Liver (tissue), 9 donors: ENCODE data around the gene RBM15B. TPM values are rescaled to one million over a fixed set of nuclear protein-coding genes. Genes with fewer than 3 reads are reported as not detected.

Experiments used
- DNase-seq: peaks from one replicate; pipeline ENCODE4 v3.0.0-alpha.2; 2017; ENCODE audit warnings: low spot score
- H3K27ac ChIP-seq, 2 donors: one replicate each; pipeline ENCODE4 v1.7.0; 2013; ENCODE audit warnings: inconsistent platforms in 2 of 2, low read length in 2 of 2, control low read depth in 1 of 2, low read depth in 1 of 2, mild to moderate bottlenecking in 1 of 2
- H3K27me3 ChIP-seq, 4 donors: one replicate each; pipeline versions ENCODE4 v1.6.1 to v1.7.0; 2013; ENCODE audit warnings: low read length in 3 of 4, inconsistent platforms in 1 of 4, mild to moderate bottlenecking in 1 of 4, moderate library complexity in 1 of 4; ENCODE audit not compliant: control insufficient read depth in 4 of 4, insufficient read depth in 4 of 4
- H3K36me3 ChIP-seq, 4 donors: one replicate each; pipeline versions ENCODE4 v1.6.1 to v1.7.0; 2013; ENCODE audit warnings: low read length in 3 of 4, mild to moderate bottlenecking in 3 of 4, low read depth in 1 of 4, moderate library complexity in 1 of 4; ENCODE audit not compliant: control insufficient read depth in 4 of 4, insufficient read depth in 3 of 4
- H3K4me1 ChIP-seq, 4 donors: one replicate each; pipeline versions ENCODE4 v1.6.1 to v1.7.0; 2013; ENCODE audit warnings: low read length in 3 of 4, mild to moderate bottlenecking in 3 of 4, moderate library complexity in 1 of 4; ENCODE audit not compliant: control insufficient read depth in 4 of 4, insufficient read depth in 4 of 4
- H3K4me3 ChIP-seq, 3 donors: one replicate each; pipeline versions ENCODE4 v1.6.1 to v1.7.0; 2013; ENCODE audit warnings: low read length in 3 of 3, control low read depth in 1 of 3, low read depth in 1 of 3, mild to moderate bottlenecking in 1 of 3
- H3K9ac ChIP-seq, 2 donors: one replicate each; pipeline ENCODE4 v1.7.0; 2013; ENCODE audit warnings: low read length in 2 of 2, mild to moderate bottlenecking in 2 of 2, moderate library complexity in 2 of 2, control low read depth in 1 of 2, low read depth in 1 of 2
- H3K9me3 ChIP-seq, 4 donors: one replicate each; pipeline versions ENCODE4 v1.6.1 to v1.7.0; 2013; ENCODE audit warnings: low read length in 3 of 4; ENCODE audit not compliant: control insufficient read depth in 4 of 4
- EGR1 ChIP-seq, 2 donors: IDR thresholded peaks; 2 replicates each; pipeline ENCODE4 v1.6.1; 2016 to 2018; ENCODE audit warnings: antibody characterized with exemption in 2 of 2, low read depth in 2 of 2
- FOXA1 ChIP-seq: IDR thresholded peaks from 2 replicates; pipeline ENCODE4 v1.6.1; 2016; ENCODE audit warnings: antibody characterized with exemption
- FOXA2 ChIP-seq: IDR thresholded peaks from 2 replicates; pipeline ENCODE4 v1.6.1; 2016; ENCODE audit warnings: antibody characterized with exemption
- GABPA ChIP-seq, 2 donors: IDR thresholded peaks in 1 of 2; conservative IDR thresholded peaks in 1 of 2; 2 replicates each; pipeline ENCODE4 v1.6.1; 2016; ENCODE audit warnings: antibody characterized with exemption in 2 of 2, mild to moderate bottlenecking in 1 of 2, moderate library complexity in 1 of 2
- HNF4A ChIP-seq, 2 donors: conservative IDR thresholded peaks; 2 replicates each; pipeline ENCODE4 v1.6.1; 2016; ENCODE audit warnings: antibody characterized with exemption in 2 of 2, mild to moderate bottlenecking in 2 of 2
- HNF4G ChIP-seq: IDR thresholded peaks from 2 replicates; pipeline ENCODE4 v1.6.1; 2016; ENCODE audit warnings: antibody characterized with exemption
- JUND ChIP-seq, 2 donors: IDR thresholded peaks; 2 replicates each; pipeline ENCODE4 v1.6.1; 2016; ENCODE audit warnings: antibody characterized with exemption in 2 of 2
- MAX ChIP-seq: IDR thresholded peaks from 2 replicates; pipeline ENCODE4 v1.6.1; 2016; ENCODE audit warnings: antibody characterized with exemption
- NR2F2 ChIP-seq: IDR thresholded peaks from 2 replicates; pipeline ENCODE4 v1.6.1; 2016; ENCODE audit warnings: antibody characterized with exemption
- RAD21 ChIP-seq, 2 donors: IDR thresholded peaks; 2 replicates each; pipeline ENCODE4 v1.6.1; 2016; ENCODE audit warnings: antibody characterized with exemption in 2 of 2, mild to moderate bottlenecking in 2 of 2
- REST ChIP-seq: IDR thresholded peaks from 2 replicates; pipeline ENCODE4 v1.6.1; 2016; ENCODE audit warnings: antibody characterized with exemption, mild to moderate bottlenecking
- RXRA ChIP-seq, 2 donors: IDR thresholded peaks; 2 replicates each; pipeline ENCODE4 v1.6.1; 2017 to 2018; ENCODE audit warnings: antibody characterized with exemption in 2 of 2, mild to moderate bottlenecking in 1 of 2
- SP1 ChIP-seq: IDR thresholded peaks from 2 replicates; pipeline ENCODE4 v1.6.1; 2018; ENCODE audit warnings: antibody characterized with exemption, mild to moderate bottlenecking
- TAF1 ChIP-seq: conservative IDR thresholded peaks from 2 replicates; pipeline ENCODE4 v1.6.1; 2016; ENCODE audit warnings: antibody characterized with exemption, mild to moderate bottlenecking
- YY1 ChIP-seq: IDR thresholded peaks from 2 replicates; pipeline ENCODE4 v1.6.1; 2016; ENCODE audit warnings: antibody characterized with exemption, mild to moderate bottlenecking
- WGBS: extraction: QIAGEN DNeasy Blood & Tissue Kit; methylation state at CpG from one replicate; pipeline ENCODE4 v1.1.7; 2013; 5-methylcytosine and 5-hydroxymethylcytosine counted together
- polyA plus RNA-seq, 2 donors: library from polyadenylated mRNA; stranded (reverse) in 1 of 2; unstranded in 1 of 2; fragments of 200-250 nt in 1 of 2; fragments of >200 nt in 1 of 2; fragmentation: Nextera tagmentation in 1 of 2; extraction: Ambion mirVana in 1 of 2; gene quantifications; one replicate each; pipeline versions ENCODE4 v1.2.1 to v1.2.3, GENCODE V29; 2013 to 2015
- total RNA-seq, 2 donors: library from RNA; depleted of rRNA; stranded (reverse); fragments of >200 nt; gene quantifications; one replicate each; pipeline ENCODE4 v1.2.3, GENCODE V29; 2014
- TF ChIP-seq, protein P1 (sequence below): IDR thresholded peaks from 2 replicates; pipeline ENCODE4 v1.6.1; 2016; ENCODE audit warnings: antibody characterized with exemption
- TF ChIP-seq, protein P2 (sequence below): fragments of 150-350 bp; IDR thresholded peaks from 2 replicates; pipeline ENCODE4 v1.5.1; 2017; ENCODE audit warnings: improper control_type of control experiment, low read depth, low read length; ENCODE audit not compliant: missing input control
- TF ChIP-seq, protein P3 (sequence below): IDR thresholded peaks from 2 replicates; pipeline ENCODE4 v1.6.1; 2016; ENCODE audit warnings: antibody characterized with exemption
- donor health status: healthy.
- donor health status: healthy.
- donor health status: healthy.
- donor health status: healthy.
- donor health status: healthy.

The RBM15B gene
- total and polyA plus RNA-seq, 4 donors, result 2.3 to 14.8 (median 10.0) TPM

GRCh38 chr3:51386159-51386851, 4.8 kb upstream of the RBM15B start:
- Histone ChIP-seq H3K27me3 (no peaks in the 10 kb centered on the region), H3K9ac (peak overlapping the region; percentile 56 to 84), H3K4me1 (peaks cover 0 to 58% (median 48%) of the 10 kb centered on the region in 4 donors), H3K9me3 (no peaks in the 10 kb centered on the region), H3K4me3 (peak overlapping the region; percentile 63 to 94 (median 90)), H3K36me3 (peaks cover 6 to 15% (median 13%) of the 10 kb centered on the region in 4 donors), H3K27ac (peak overlapping the region; percentile 71 to 96)
- 28% methylated on average over 8 of the region's 8 CpGs for WGBS
- DNase-seq, result no peak
- TF ChIP-seq, protein P1, sequence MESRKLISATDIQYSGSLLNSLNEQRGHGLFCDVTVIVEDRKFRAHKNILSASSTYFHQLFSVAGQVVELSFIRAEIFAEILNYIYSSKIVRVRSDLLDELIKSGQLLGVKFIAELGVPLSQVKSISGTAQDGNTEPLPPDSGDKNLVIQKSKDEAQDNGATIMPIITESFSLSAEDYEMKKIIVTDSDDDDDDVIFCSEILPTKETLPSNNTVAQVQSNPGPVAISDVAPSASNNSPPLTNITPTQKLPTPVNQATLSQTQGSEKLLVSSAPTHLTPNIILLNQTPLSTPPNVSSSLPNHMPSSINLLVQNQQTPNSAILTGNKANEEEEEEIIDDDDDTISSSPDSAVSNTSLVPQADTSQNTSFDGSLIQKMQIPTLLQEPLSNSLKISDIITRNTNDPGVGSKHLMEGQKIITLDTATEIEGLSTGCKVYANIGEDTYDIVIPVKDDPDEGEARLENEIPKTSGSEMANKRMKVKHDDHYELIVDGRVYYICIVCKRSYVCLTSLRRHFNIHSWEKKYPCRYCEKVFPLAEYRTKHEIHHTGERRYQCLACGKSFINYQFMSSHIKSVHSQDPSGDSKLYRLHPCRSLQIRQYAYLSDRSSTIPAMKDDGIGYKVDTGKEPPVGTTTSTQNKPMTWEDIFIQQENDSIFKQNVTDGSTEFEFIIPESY, result no peak
- TF ChIP-seq MAX, result no peak
- no peak for TF ChIP-seq FOXA2
- TF ChIP-seq EGR1 (IDR thresholded peaks at IDR 0.05; ENCODE audit: low read depth in 2 of 2), result no peak
- TF ChIP-seq GABPA (IDR thresholded peaks at IDR 0.05 in 1 of 2, conservative IDR thresholded peaks at IDR 0.05 in 1 of 2), result no peak
- no peak for TF ChIP-seq HNF4G
- no peak for TF ChIP-seq YY1
- TF ChIP-seq FOXA1, result no peak
- TF ChIP-seq SP1, result no peak
- no peak for TF ChIP-seq JUND (IDR thresholded peaks at IDR 0.05)
- no peak for TF ChIP-seq RXRA (IDR thresholded peaks at IDR 0.05)
- TF ChIP-seq HNF4A (conservative IDR thresholded peaks at IDR 0.05), result no peak
- TF ChIP-seq, protein P2, sequence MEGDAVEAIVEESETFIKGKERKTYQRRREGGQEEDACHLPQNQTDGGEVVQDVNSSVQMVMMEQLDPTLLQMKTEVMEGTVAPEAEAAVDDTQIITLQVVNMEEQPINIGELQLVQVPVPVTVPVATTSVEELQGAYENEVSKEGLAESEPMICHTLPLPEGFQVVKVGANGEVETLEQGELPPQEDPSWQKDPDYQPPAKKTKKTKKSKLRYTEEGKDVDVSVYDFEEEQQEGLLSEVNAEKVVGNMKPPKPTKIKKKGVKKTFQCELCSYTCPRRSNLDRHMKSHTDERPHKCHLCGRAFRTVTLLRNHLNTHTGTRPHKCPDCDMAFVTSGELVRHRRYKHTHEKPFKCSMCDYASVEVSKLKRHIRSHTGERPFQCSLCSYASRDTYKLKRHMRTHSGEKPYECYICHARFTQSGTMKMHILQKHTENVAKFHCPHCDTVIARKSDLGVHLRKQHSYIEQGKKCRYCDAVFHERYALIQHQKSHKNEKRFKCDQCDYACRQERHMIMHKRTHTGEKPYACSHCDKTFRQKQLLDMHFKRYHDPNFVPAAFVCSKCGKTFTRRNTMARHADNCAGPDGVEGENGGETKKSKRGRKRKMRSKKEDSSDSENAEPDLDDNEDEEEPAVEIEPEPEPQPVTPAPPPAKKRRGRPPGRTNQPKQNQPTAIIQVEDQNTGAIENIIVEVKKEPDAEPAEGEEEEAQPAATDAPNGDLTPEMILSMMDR, result no peak
- no peak for TF ChIP-seq REST
- no peak for TF ChIP-seq TAF1

DNA sequence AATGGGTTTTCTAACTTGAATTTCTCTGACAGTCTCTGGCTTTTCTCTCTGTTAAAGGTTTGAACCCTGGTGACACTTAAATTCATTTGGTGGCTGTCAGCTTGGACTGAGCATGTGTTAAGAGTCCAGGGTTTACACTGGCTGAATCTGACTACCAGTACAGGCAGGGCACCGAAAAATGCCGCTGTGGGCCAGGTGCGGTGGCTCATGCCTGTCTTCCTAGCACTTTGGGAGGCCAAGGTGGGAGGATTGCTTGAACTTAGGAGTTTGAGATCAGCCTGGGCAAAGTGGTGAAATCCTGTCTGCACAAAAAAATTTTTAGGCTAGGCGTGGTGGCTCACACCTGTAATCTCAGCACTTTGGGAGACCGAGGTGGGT, 4.2 kb upstream of the RBM15B start:
- Histone ChIP-seq H3K4me3 (peak overlapping the region; percentile 63 to 94 (median 90)), H3K36me3 (peaks cover 6 to 15% (median 13%) of the 10 kb centered on the region in 4 donors), H3K27me3 (no peaks in the 10 kb centered on the region), H3K27ac (peak overlapping the region in 1 of 2 donors; percentile 24), H3K9me3 (no peaks in the 10 kb centered on the region), H3K9ac (peak overlapping the region; percentile 1 to 22), H3K4me1 (peaks cover 0 to 58% (median 48%) of the 10 kb centered on the region in 4 donors)
- 72% methylated on average over 5 of the region's 5 CpGs for WGBS
- DNase-seq, result no peak
- TF ChIP-seq RAD21 (IDR thresholded peaks at IDR 0.05), result no peak
- TF ChIP-seq JUND (IDR thresholded peaks at IDR 0.05), result no peak
- TF ChIP-seq, protein P3, sequence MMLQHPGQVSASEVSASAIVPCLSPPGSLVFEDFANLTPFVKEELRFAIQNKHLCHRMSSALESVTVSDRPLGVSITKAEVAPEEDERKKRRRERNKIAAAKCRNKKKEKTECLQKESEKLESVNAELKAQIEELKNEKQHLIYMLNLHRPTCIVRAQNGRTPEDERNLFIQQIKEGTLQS, result no peak
- TF ChIP-seq FOXA1, result no peak
- no peak for TF ChIP-seq YY1
- TF ChIP-seq GABPA (IDR thresholded peaks at IDR 0.05 in 1 of 2, conservative IDR thresholded peaks at IDR 0.05 in 1 of 2), result no peak
- no peak for TF ChIP-seq REST
- TF ChIP-seq NR2F2, result no peak
- TF ChIP-seq EGR1 (IDR thresholded peaks at IDR 0.05; ENCODE audit: low read depth in 2 of 2), result no peak
- TF ChIP-seq RXRA (IDR thresholded peaks at IDR 0.05), result no peak
